NT2/D1 (cell line): ENCODE results near the gene PDZD8.

Experiments used
- SUZ12 ChIP-seq: IDR thresholded peaks from 2 replicates; pipeline ENCODE4 v1.6.1; 2011; ENCODE audit not compliant: insufficient read length, insufficient read depth; ENCODE audit errors: extremely low read depth
- YY1 ChIP-seq: IDR thresholded peaks from 2 replicates; pipeline ENCODE4 v1.6.1; 2011; ENCODE audit not compliant: insufficient read length, insufficient read depth
- ZNF274 ChIP-seq: IDR thresholded peaks from 2 replicates; pipeline ENCODE4 v1.6.1; 2011; ENCODE audit warnings: mild to moderate bottlenecking, low read depth, low read length

DNA sequence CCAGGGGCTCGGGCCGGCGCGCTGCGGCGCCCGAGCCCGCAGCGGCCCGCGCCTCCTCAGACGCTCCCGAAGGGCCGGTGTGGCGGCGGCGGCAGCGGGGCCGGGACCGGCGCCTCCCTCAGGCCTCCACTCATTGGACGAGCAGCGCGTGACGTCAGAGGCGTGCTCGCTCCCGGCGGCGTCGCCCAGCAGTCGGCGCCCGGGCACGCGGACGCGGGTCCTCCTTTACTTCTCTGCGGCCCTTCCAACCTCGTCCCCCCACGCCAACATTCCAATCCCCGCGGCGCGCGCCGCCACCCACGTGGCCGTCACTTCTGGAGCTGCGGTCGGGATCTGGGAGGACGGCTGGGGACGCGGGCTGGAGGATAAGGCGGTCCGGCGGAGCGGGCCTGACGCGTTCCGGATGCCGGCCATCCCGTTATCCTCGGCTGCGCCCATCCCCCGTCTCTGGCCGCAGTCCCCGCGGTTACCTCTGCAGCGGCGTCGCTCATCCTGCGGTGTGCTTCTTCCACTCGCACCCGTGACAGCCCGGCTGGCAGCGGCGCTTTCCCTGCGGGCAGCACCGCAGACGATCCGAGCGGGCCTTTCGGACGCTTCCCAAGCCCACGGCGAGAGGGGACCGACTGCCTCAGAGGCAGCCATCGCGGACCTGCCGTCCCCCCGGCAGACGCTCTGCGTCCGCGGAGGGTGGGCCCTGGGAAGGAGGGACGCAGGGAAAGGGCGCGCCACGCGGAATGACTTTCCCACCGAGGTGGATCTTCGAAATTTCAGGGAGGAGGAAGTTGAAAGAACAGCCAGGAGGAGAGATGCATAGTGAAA lies at the start of gene PDZD8:
- TF ChIP-seq ZNF274 (no peak), YY1 (no peak), SUZ12 (no peak)
